ENCODE measurements around the gene CCNL2.
A peak's percentile ranks its signal among the peaks of the same experiment; 100 is the strongest.

The CCNL2 gene

DNA sequence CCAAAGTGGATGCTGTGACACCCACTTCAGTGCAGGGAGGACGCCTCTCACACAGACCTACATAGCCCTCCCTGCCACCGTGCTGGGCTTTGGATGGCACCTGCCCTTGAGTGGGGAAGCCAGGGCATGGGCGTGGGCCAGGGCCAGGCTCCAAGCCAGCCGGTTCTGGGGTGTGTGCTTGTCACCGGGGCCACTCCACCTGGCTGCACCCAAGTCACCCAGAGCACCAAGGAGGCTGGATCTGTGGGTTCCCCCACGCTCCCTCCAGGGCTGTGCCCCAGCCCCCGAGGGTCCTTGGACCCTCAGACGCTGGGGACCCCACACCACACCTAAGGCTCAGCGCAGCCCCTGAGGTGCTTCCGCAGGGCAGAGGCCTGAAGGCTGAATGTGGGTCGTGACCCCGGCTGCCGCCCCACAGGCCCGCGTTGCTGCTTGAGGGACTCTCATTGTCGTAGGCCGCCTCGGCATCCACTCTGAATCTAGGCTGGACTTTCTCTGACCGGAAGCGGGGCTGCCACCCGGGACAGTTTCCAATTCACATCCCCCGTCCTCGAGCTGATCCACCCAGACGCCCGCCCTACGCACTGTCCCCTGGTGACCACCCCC, 42.2 kb downstream of the CCNL2 start:
- Histone ChIP-seq H3K79me2 (ENCODE audit: insufficient read depth, low read length) (no peaks in the 10 kb centered on the region), H3K9me3 (ENCODE audit: insufficient read depth, low read length, severe bottlenecking) (no peaks in the 10 kb centered on the region), H3K9ac (ENCODE audit: low read depth, low read length) (no peak overlapping the region), H3K4me2 (ENCODE audit: insufficient read depth, low read length) (no peak overlapping the region), H4K20me1 (ENCODE audit: insufficient read depth, low read length) (peaks cover 17% of the 10 kb centered on the region), H3K36me3 (ENCODE audit: insufficient read depth, low read length) (no peaks in the 10 kb centered on the region), H3K27me3 (ENCODE audit: insufficient read depth, low read length, poor library complexity) (no peaks in the 10 kb centered on the region), H2AFZ (ENCODE audit: low read depth, low read length) (no peak overlapping the region), H3K27ac (ENCODE audit: low read length) (no peak overlapping the region), H3K4me3 (ENCODE audit: low read depth in 1 of 2, low read length in 2 of 2) (no peak overlapping the region), H3K4me1 (ENCODE audit: insufficient read depth, low read length) (no peaks in the 10 kb centered on the region)
- ATAC-seq (ENCODE audit: insufficient read depth, low read depth) (0 out of 3 replicates have a peak, but pooled peaks have one; percentile 8), DNase-seq (no peak)
- TF ChIP-seq, protein P1, sequence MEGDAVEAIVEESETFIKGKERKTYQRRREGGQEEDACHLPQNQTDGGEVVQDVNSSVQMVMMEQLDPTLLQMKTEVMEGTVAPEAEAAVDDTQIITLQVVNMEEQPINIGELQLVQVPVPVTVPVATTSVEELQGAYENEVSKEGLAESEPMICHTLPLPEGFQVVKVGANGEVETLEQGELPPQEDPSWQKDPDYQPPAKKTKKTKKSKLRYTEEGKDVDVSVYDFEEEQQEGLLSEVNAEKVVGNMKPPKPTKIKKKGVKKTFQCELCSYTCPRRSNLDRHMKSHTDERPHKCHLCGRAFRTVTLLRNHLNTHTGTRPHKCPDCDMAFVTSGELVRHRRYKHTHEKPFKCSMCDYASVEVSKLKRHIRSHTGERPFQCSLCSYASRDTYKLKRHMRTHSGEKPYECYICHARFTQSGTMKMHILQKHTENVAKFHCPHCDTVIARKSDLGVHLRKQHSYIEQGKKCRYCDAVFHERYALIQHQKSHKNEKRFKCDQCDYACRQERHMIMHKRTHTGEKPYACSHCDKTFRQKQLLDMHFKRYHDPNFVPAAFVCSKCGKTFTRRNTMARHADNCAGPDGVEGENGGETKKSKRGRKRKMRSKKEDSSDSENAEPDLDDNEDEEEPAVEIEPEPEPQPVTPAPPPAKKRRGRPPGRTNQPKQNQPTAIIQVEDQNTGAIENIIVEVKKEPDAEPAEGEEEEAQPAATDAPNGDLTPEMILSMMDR (IDR thresholded peaks at IDR 0.05; ENCODE audit: borderline replicate concordance, extremely low read depth, low read length, poor library complexity, severe bottlenecking), result no peak
- no peak for TF ChIP-seq EZH2 (IDR thresholded peaks at IDR 0.05; ENCODE audit: borderline replicate concordance, low read depth, low read length, severe bottlenecking)

DNA sequence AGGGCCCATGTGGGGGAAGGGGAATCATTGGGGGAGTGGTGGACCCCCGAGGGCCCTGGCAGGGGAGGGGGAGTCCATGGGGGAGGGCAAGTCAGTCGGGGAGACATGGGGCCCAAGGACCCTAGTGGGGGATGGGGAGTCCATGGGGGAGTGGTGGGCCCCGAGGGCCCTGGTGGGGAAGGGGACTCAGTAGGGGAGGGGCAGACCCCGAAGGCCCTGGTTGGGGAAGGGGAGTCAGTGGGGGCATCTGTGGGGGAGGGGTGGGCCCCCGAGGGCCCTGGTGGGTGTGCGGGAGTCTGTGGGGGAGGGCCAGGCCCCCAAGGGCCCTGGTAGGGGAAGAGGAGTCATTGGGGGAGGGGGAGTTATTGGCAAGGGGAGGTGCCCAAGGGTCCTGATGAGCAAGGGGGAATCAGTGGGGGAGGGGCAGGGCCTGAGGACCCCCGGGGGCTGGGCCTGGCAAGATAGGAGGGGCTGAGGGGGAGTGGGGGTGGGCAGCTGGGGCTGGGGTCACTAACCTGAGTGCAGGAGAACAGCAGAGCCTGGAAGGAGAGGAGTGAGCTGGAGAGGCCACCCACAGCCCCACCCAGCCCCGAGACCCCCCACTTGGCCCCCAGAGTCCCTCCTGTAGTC, 42.9 kb downstream of the CCNL2 start:
- TF ChIP-seq EZH2 (IDR thresholded peaks at IDR 0.05; ENCODE audit: borderline replicate concordance, low read depth, low read length, severe bottlenecking), result no peak
- TF ChIP-seq, protein P1 (IDR thresholded peaks at IDR 0.05; ENCODE audit: borderline replicate concordance, extremely low read depth, low read length, poor library complexity, severe bottlenecking), result no peak
- no peak for DNase-seq
- Histone ChIP-seq H4K20me1 (ENCODE audit: insufficient read depth, low read length) (peaks cover 22% of the 10 kb centered on the region), H3K9ac (ENCODE audit: low read depth, low read length) (no peak overlapping the region), H3K4me2 (ENCODE audit: insufficient read depth, low read length) (no peak overlapping the region), H3K4me3 (ENCODE audit: low read depth in 1 of 2, low read length in 2 of 2) (no peak overlapping the region), H3K27ac (ENCODE audit: low read length) (no peak overlapping the region), H3K9me3 (ENCODE audit: insufficient read depth, low read length, severe bottlenecking) (no peaks in the 10 kb centered on the region), H2AFZ (ENCODE audit: low read depth, low read length) (no peak overlapping the region), H3K4me1 (ENCODE audit: insufficient read depth, low read length) (peaks cover 5% of the 10 kb centered on the region), H3K36me3 (ENCODE audit: insufficient read depth, low read length) (no peaks in the 10 kb centered on the region), H3K27me3 (ENCODE audit: insufficient read depth, low read length, poor library complexity) (no peaks in the 10 kb centered on the region), H3K79me2 (ENCODE audit: insufficient read depth, low read length) (no peaks in the 10 kb centered on the region)
- ATAC-seq (ENCODE audit: insufficient read depth, low read depth), result no peak

DNA sequence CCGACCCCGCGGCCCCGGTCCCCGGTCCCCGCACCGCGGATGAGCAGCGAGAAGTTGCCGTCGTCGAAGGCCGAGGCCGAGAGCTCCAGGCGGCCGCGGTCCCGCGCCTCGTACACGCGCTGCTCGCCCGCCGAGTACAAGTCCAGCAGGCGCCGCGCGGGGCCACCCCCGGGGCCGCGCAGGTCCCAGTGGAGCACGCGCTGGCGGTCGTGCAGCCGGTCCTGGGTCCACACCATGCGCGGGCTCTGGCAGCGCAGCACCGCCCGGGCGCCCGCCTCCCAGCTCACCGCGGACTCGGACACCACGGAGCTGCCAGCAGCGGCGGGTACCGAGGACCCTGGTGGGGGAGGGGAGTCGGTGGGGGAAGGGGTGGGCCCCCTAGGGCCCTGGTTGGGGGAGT, 43.7 kb downstream of the CCNL2 start:
- Histone ChIP-seq H3K4me2 (ENCODE audit: insufficient read depth, low read length) (no peak overlapping the region), H4K20me1 (ENCODE audit: insufficient read depth, low read length) (peaks cover 22% of the 10 kb centered on the region), H3K9me3 (ENCODE audit: insufficient read depth, low read length, severe bottlenecking) (no peaks in the 10 kb centered on the region), H3K4me3 (ENCODE audit: low read depth in 1 of 2, low read length in 2 of 2) (no peak overlapping the region), H2AFZ (ENCODE audit: low read depth, low read length) (no peak overlapping the region), H3K9ac (ENCODE audit: low read depth, low read length) (no peak overlapping the region), H3K27ac (ENCODE audit: low read length) (no peak overlapping the region), H3K4me1 (ENCODE audit: insufficient read depth, low read length) (peaks cover 5% of the 10 kb centered on the region), H3K36me3 (ENCODE audit: insufficient read depth, low read length) (no peaks in the 10 kb centered on the region), H3K27me3 (ENCODE audit: insufficient read depth, low read length, poor library complexity) (no peaks in the 10 kb centered on the region), H3K79me2 (ENCODE audit: insufficient read depth, low read length) (no peaks in the 10 kb centered on the region)
- DNase-seq, result no peak
- ATAC-seq (ENCODE audit: insufficient read depth, low read depth), result no peak
- TF ChIP-seq EZH2 (IDR thresholded peaks at IDR 0.05; ENCODE audit: borderline replicate concordance, low read depth, low read length, severe bottlenecking), result no peak
- TF ChIP-seq, protein P1 (IDR thresholded peaks at IDR 0.05; ENCODE audit: borderline replicate concordance, extremely low read depth, low read length, poor library complexity, severe bottlenecking), result no peak

Data from DND-41 (cell line).